HG02840 (cell line): ENCODE results near the gene RPL38.

ENCODE experiments used
- ATAC-seq: cut with Tn5 transposase; IDR thresholded peaks from one replicate; pipeline ENCODE4 v1.9.1; 2021; ENCODE audit warnings: mild to moderate bottlenecking, moderate library complexity, moderate number of reproducible peaks; ENCODE audit not compliant: unreplicated experiment, low FRiP score

RPL38 gene

GRCh38 chr17:74203439-74204240 is at the start of gene RPL38:
Gene RPL38, plus strand, starts transcription at chr17:74203678. Its CDS starts 278 bp downstream, at chr17:74203956.
- peak; percentile 75 for ATAC-seq

- no peak for ATAC-seq
Observed at GRCh38 chr17:74153821-74154430, 49.6 kb upstream of the RPL38 start.

GRCh38 chr17:74156878-74157277 is 46.6 kb upstream of the RPL38 start:
- ATAC-seq: no peak

- no peak for ATAC-seq
Observed at GRCh38 chr17:74157366-74157765, 46.1 kb upstream of the RPL38 start.

- no peak for ATAC-seq
Observed at GRCh38 chr17:74158761-74159160, 44.7 kb upstream of the RPL38 start.

GRCh38 chr17:74159226-74159840 is 44.1 kb upstream of the RPL38 start:
- ATAC-seq: no peak

GRCh38 chr17:74160656-74161502 is 42.6 kb upstream of the RPL38 start:
- no peak for ATAC-seq

GRCh38 chr17:74161503-74161875 is 42.0 kb upstream of the RPL38 start:
- ATAC-seq: no peak

GRCh38 chr17:74163271-74163821 is 40.1 kb upstream of the RPL38 start:
- no peak for ATAC-seq

- ATAC-seq: no peak
Observed at GRCh38 chr17:74163836-74164235, 39.6 kb upstream of the RPL38 start.

GRCh38 chr17:74164446-74165045 is 38.9 kb upstream of the RPL38 start:
- no peak for ATAC-seq

GRCh38 chr17:74165797-74166365 is 37.6 kb upstream of the RPL38 start:
- no peak for ATAC-seq

GRCh38 chr17:74170924-74171323 is 32.6 kb upstream of the RPL38 start:
- ATAC-seq: no peak

GRCh38 chr17:74172700-74173099 is 30.8 kb upstream of the RPL38 start:
- no peak for ATAC-seq

GRCh38 chr17:74176546-74177001 is 26.9 kb upstream of the RPL38 start:
- no peak for ATAC-seq

GRCh38 chr17:74177018-74177450 is 26.4 kb upstream of the RPL38 start:
- ATAC-seq: no peak

GRCh38 chr17:74179576-74179975 is 23.9 kb upstream of the RPL38 start:
- ATAC-seq: no peak

- no peak for ATAC-seq
Observed at GRCh38 chr17:74180336-74180735, 23.1 kb upstream of the RPL38 start.

- ATAC-seq: no peak
Observed at GRCh38 chr17:74181341-74181740, 22.1 kb upstream of the RPL38 start.
